DMS79 treated with DMSO at 0.1 percent for 48 hours (cell line): ENCODE data around the gene GPR25.
"Not testable (repeated sequence)": the region's sequence is repeated elsewhere in the genome, so short reads cannot be mapped to it uniquely, and the experiment has no call there.

Experiments
- DNase-seq: peaks from one replicate; lab custom pipeline; 2025; lab: John Stamatoyannopoulos, UW

GPR25 gene

GRCh38 chr1:200911936-200912335, 39.2 kb downstream of the GPR25 start:
- DNase-seq, result not testable (repeated sequence)

DNA sequence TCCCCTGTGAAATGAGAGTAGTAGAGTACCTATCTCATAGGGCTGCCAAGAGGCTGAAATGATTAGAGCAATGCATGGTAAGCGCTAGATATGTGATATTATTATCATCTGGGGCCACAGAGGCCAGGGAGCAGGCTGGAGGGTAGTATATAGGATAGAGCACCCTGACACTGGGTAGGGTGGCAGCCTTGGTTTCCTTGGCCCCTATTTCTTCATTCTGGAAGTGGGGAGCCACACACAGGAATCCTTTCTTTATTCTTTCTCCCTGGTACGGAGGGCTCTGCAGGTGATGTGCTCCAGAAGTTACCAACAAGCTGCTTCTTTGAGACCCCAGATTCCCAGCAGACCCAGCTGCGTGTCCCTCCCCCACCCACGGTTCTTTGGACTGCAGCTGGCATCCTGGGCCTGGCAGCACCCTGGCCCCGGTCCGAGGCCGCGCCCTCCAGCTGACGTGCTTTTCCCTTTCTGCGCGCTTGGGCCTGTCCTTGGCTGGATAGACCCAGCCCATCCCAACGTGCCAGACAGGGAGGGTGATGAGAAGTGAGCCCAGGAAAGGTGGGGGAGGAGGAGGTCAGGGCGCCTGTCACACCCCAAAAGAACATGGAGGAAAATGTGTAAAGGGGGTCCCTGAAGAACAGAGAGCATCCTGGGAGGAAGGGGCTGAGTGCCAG, 40.1 kb downstream of the GPR25 start:
- DNase-seq, result no peak

GRCh38 chr1:200916152-200916551, 43.4 kb downstream of the GPR25 start:
- DNase-seq, result no peak

DNA sequence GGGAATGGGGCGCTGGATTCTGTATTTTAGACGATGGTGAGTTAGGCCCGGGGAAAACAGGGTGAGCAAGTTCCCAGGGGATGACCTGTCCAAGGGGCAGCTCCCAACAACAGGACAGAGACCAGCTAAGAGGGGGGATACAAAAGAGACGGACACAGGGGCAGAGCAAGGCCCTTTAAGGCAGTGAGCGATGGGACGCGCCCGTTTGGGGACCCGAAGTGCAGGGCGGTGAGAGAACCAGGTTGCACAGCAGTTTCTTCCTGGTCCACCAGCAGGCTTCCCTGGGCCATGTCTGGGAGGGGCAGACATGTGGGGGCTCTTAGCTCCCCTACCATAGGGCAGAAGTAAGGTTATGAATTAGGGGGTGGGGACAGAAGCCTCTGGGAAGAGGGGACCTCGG, 43.9 kb downstream of the GPR25 start:
- no peak for DNase-seq

- DNase-seq, result peak; percentile 38
Observed at GRCh38 chr1:200917291-200917817, 44.6 kb downstream of the GPR25 start.

DNA sequence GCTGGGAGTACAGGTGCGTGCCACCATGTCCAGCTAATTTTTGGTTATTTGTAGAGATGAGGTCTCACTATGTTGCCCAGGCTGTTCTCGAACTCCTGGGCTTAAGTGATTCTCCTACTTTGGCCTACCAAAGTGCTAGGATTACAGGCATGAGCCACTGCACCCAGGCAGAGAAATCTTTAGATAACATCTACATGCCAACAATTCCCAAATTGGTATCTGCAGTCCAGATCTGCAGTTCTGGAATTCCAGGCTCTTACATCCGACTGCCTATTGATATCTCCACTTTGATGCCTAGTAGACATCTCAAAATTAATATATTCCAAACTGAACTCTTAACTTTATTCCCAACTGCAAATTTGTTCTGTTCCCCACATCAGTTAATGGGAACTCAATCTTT, 45.2 kb downstream of the GPR25 start:
- no peak for DNase-seq

DNA sequence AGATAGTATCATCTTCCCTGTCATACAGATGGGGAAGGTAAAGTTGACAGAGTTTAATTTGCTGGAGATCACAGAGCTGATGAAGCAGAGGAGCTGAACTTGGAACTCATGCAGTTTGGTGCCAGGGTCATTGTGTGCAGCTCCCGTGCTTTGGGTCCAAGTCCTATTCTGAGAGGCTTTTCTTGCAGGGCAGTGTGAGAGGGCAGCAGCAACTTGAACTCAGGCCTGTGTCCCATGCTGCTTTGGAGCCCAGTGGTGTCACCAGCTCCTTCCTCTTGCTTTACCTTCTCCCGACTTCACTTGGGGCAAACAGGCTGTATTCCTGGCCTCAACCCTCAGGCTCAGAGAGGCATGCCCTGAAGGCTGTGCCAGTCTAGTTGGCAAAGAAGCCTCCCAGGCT, 46.6 kb downstream of the GPR25 start:
- no peak for DNase-seq

- no peak for DNase-seq
Observed at GRCh38 chr1:200921571-200922110, 48.9 kb downstream of the GPR25 start.

GRCh38 chr1:200922406-200922805, 49.6 kb downstream of the GPR25 start:
- no peak for DNase-seq

GRCh38 chr1:200923601-200924000, 50.8 kb downstream of the GPR25 start:
- no peak for DNase-seq
